Gastrocnemius medialis (tissue), 4 donors: ENCODE data around the gene PCDHA6.

Experiments used
- POLR2A ChIP-seq, 2 donors: fragments of 450-650 bp; IDR thresholded peaks; one replicate each; pipeline ENCODE4 v1.6.1; 2017; ENCODE audit warnings: antibody characterized with exemption in 2 of 2, mild to moderate bottlenecking in 2 of 2, moderate library complexity in 2 of 2
- TF ChIP-seq, protein P1 (sequence below), 5 experiments: fragments of 450-650 bp in 3 of 5; fragments of 200-600 bp in 2 of 5; sonication (generic) in 2 of 5; IDR thresholded peaks in 4 of 5; conservative IDR thresholded peaks in 1 of 5; 1 replicate in 4 of 5; 2 replicates in 1 of 5; pipeline ENCODE4 v1.5.1; 2016 to 2019; ENCODE audit warnings: antibody characterized with exemption in 5 of 5, mild to moderate bottlenecking in 3 of 5, moderate library complexity in 3 of 5

DNA sequence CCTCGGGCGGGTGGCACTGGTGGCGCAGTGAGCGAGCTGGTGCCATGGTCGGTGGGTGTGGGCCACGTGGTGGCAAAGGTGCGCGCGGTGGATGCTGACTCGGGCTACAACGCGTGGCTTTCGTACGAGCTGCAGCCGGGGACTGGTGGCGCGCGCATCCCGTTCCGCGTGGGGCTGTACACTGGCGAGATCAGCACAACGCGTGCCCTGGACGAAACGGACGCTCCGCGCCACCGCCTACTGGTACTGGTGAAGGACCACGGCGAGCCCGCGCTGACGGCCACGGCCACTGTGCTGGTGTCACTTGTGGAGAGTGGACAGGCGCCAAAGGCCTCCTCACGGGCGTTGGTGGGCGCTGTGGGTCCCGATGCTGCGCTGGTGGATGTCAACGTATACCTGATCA, 18.9 kb upstream of the PCDHA6 start:
- TF ChIP-seq, protein P1, sequence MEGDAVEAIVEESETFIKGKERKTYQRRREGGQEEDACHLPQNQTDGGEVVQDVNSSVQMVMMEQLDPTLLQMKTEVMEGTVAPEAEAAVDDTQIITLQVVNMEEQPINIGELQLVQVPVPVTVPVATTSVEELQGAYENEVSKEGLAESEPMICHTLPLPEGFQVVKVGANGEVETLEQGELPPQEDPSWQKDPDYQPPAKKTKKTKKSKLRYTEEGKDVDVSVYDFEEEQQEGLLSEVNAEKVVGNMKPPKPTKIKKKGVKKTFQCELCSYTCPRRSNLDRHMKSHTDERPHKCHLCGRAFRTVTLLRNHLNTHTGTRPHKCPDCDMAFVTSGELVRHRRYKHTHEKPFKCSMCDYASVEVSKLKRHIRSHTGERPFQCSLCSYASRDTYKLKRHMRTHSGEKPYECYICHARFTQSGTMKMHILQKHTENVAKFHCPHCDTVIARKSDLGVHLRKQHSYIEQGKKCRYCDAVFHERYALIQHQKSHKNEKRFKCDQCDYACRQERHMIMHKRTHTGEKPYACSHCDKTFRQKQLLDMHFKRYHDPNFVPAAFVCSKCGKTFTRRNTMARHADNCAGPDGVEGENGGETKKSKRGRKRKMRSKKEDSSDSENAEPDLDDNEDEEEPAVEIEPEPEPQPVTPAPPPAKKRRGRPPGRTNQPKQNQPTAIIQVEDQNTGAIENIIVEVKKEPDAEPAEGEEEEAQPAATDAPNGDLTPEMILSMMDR (IDR thresholded peaks at IDR 0.05 in 4 of 5, conservative IDR thresholded peaks at IDR 0.05 in 1 of 5): no peak
- TF ChIP-seq POLR2A (IDR thresholded peaks at IDR 0.05): no peak
